Astrocyte of the spinal cord (primary cell): ENCODE data around the gene ADAMTS7.
"Not testable (repeated sequence)": the region's sequence is repeated elsewhere in the genome, so short reads cannot be mapped to it uniquely, and the experiment has no call there.

Experiments
- DNase-seq: peaks from one replicate; pipeline ENCODE4 v3.0.0; 2011; ENCODE audit warnings: low read depth, low spot score
- H3K4me3 ChIP-seq: 2 replicates; pipeline ENCODE4 v1.5.1; 2011; ENCODE audit warnings: low read depth, mild to moderate bottlenecking, low read length, moderate library complexity
- CTCF ChIP-seq: IDR thresholded peaks from 2 replicates; pipeline ENCODE4 v1.5.1; 2012; ENCODE audit warnings: low read depth, mild to moderate bottlenecking, low read length, inconsistent platforms
- in situ Hi-C: cut with HindIII; loops from 2 replicates; pipeline ENCODE4 v1.10.0; 2017; ENCODE audit warnings: low sequenced_read_pairs

ADAMTS7 gene

GRCh38 chr15:78752492-78753358 lies 58.5 kb downstream of the ADAMTS7 start:
- in situ Hi-C loops: no loop called here
- TF ChIP-seq CTCF: no peak

GRCh38 chr15:78751602-78751979 lies 59.7 kb downstream of the ADAMTS7 start:
- no peak for DNase-seq
- in situ Hi-C loops: no loop called here
- no peak overlapping the region for H3K4me3 ChIP-seq
- no peak for TF ChIP-seq CTCF

More at GRCh38 chr15:78752492-78753358, 58.5 kb downstream of the ADAMTS7 start:
- no peak for DNase-seq
- H3K4me3 ChIP-seq: no peak overlapping the region

- in situ Hi-C loops, H3K4me3 ChIP-seq: not testable (repeated sequence)
These were observed 60.2 kb downstream of the ADAMTS7 start for GRCh38 chr15:78750974-78751601.

GRCh38 chr15:78750566-78750965 lies 60.7 kb downstream of the ADAMTS7 start:
- no peak for DNase-seq
- H3K4me3 ChIP-seq: no peak overlapping the region
- in situ Hi-C loops: no loop called here
- no peak for TF ChIP-seq CTCF

More at GRCh38 chr15:78750974-78751601, 60.2 kb downstream of the ADAMTS7 start:
- peak; percentile 84 for TF ChIP-seq CTCF
- DNase-seq: peak; percentile 83

GRCh38 chr15:78749831-78750230 lies 61.4 kb downstream of the ADAMTS7 start:
- DNase-seq: no peak
- TF ChIP-seq CTCF: no peak
- in situ Hi-C loops: no loop called here
- H3K4me3 ChIP-seq: no peak overlapping the region

GRCh38 chr15:78747877-78748276 lies 63.4 kb downstream of the ADAMTS7 start:
- H3K4me3 ChIP-seq, in situ Hi-C loops, DNase-seq: not testable (repeated sequence)

- DNase-seq, in situ Hi-C loops, H3K4me3 ChIP-seq: not testable (repeated sequence)
These were observed 69.6 kb downstream of the ADAMTS7 start for GRCh38 chr15:78741674-78742073.
